ENCODE data around the gene SHROOM3. TPM values are rescaled to one million over a fixed set of nuclear protein-coding genes. Genes with fewer than 3 reads are reported as not detected.

SHROOM3 gene
- total and polyA plus RNA-seq, 2 of the 13 experiments (the other 11 are each of a cell fraction or from before 2014, with no cell fraction given): 0.01 TPM; not detected in 1

- WGBS (ENCODE audit: low lambda C conversion rate): 35% methylated on average over 4 of the region's 4 CpGs
- Histone ChIP-seq H3K36me3 (replicated peaks in 1 of 2; ENCODE audit: control insufficient read depth in 1 of 2, insufficient read depth in 2 of 2, low read length in 2 of 2) (no peaks in the 10 kb centered on the region), H3K4me3 (replicated peaks in 1 of 3; ENCODE audit: insufficient read depth in 1 of 3, low read depth in 2 of 3, low read length in 3 of 3) (no peak overlapping the region), H4K20me1 (ENCODE audit: insufficient read depth, low read length) (no peaks in the 10 kb centered on the region), H3K79me2 (ENCODE audit: insufficient read depth, low read length) (no peaks in the 10 kb centered on the region), H2AFZ (ENCODE audit: low read length) (no peak overlapping the region), H3K27ac (ENCODE audit: extremely low read length, insufficient read depth, low read length) (no peak overlapping the region), H3K4me2 (ENCODE audit: low read depth, low read length) (no peak overlapping the region), H3K9me3 (ENCODE audit: low read length) (no peaks in the 10 kb centered on the region), H3K27me3 (ENCODE audit: control insufficient read depth in 1 of 2, insufficient read depth in 2 of 2, low read length in 2 of 2) (0 out of 5 replicates have a peak, but pooled peaks cover 0 to 2% of the 10 kb centered on the region in 2 experiments), H3K4me1 (ENCODE audit: insufficient read depth, low read length) (no peaks in the 10 kb centered on the region), H3K9ac (ENCODE audit: insufficient read depth, low read depth, low read length) (no peak overlapping the region)
- intact Hi-C loops (cut with micrococcal nuclease; ENCODE audit: unreplicated experiment) (no loop called here), in situ Hi-C loops (cut with HindIII; ENCODE audit: extremely low pct_ligation_motif_present, low pct_unique_long_range_greater_than_20kb) (no loop called here)
- ChIA-PET CTCF (ENCODE audit: low intra/inter-chr PET ratio, low total read pairs) (no interaction called here), POLR2A (no interaction called here)
- BruUV-seq (replicated peaks): no TSS peak
- FAIRE-seq: no peak
- no peak for TF ChIP-seq USF2 (IDR thresholded peaks at IDR 0.05; ENCODE audit: low read depth, low read length)
- TF ChIP-seq USF2 (CRISPR knock-in tag; IDR thresholded peaks at IDR 0.05; ENCODE audit: borderline replicate concordance): no peak
- ATAC-seq: no peak
- DNase-seq (ENCODE audit: low spot score): no peak
Observed at GRCh38 chr4:76716020-76716419, 281.0 kb downstream of the SHROOM3 start.

GRCh38 chr4:76716658-76717057, 281.6 kb downstream of the SHROOM3 start:
- 0 out of 5 replicates have a peak, but pooled peaks cover 0 to 2% of the 10 kb centered on the region in 2 experiments for H3K27me3 ChIP-seq (ENCODE audit: control insufficient read depth in 1 of 2, insufficient read depth in 2 of 2, low read length in 2 of 2)
- CTCF ChIA-PET (ENCODE audit: low intra/inter-chr PET ratio, low total read pairs): no interaction called here
- H3K4me3 ChIP-seq (replicated peaks in 1 of 3; ENCODE audit: insufficient read depth in 1 of 3, low read depth in 2 of 3, low read length in 3 of 3): no peak overlapping the region
- DNase-seq (ENCODE audit: low spot score): no peak
- in situ Hi-C loops (cut with HindIII; ENCODE audit: extremely low pct_ligation_motif_present, low pct_unique_long_range_greater_than_20kb): no loop called here
- 3% methylated on average over 2 of the region's 2 CpGs for WGBS (ENCODE audit: low lambda C conversion rate)
- no TSS peak for BruUV-seq (replicated peaks)
- H3K4me2 ChIP-seq (ENCODE audit: low read depth, low read length): no peak overlapping the region
- H3K27ac ChIP-seq (ENCODE audit: extremely low read length, insufficient read depth, low read length): no peak overlapping the region
- H3K9me3 ChIP-seq (ENCODE audit: low read length): no peaks in the 10 kb centered on the region
- no peak for ATAC-seq
- H2AFZ ChIP-seq (ENCODE audit: low read length): no peak overlapping the region
- no peak for FAIRE-seq
- H4K20me1 ChIP-seq (ENCODE audit: insufficient read depth, low read length): no peaks in the 10 kb centered on the region
- intact Hi-C loops (cut with micrococcal nuclease; ENCODE audit: unreplicated experiment): no loop called here
- no peak overlapping the region for H3K9ac ChIP-seq (ENCODE audit: insufficient read depth, low read depth, low read length)
- H3K36me3 ChIP-seq (replicated peaks in 1 of 2; ENCODE audit: control insufficient read depth in 1 of 2, insufficient read depth in 2 of 2, low read length in 2 of 2): no peaks in the 10 kb centered on the region
- no peaks in the 10 kb centered on the region for H3K4me1 ChIP-seq (ENCODE audit: insufficient read depth, low read length)
- POLR2A ChIA-PET: no interaction called here
- no peaks in the 10 kb centered on the region for H3K79me2 ChIP-seq (ENCODE audit: insufficient read depth, low read length)
- TF ChIP-seq RFX3 (CRISPR knock-in tag; IDR thresholded peaks at IDR 0.05) (no peak), SRY (CRISPR knock-in tag; IDR thresholded peaks at IDR 0.05) (no peak), RBM22 (optimal IDR thresholded peaks at IDR 0.05; ENCODE audit: low read length) (no peak), REST (IDR thresholded peaks at IDR 0.05; ENCODE audit: borderline replicate concordance in 1 of 2, low read depth in 1 of 2, low read length in 2 of 2) (no peak), ZNF160 (CRISPR knock-in tag; IDR thresholded peaks at IDR 0.05) (no peak), CREM (IDR thresholded peaks at IDR 0.05) (no peak), CREM (CRISPR knock-in tag; IDR thresholded peaks at IDR 0.05) (no peak), ATF1 (CRISPR knock-in tag; IDR thresholded peaks at IDR 0.05) (no peak), ZNF558 (CRISPR knock-in tag; IDR thresholded peaks at IDR 0.05; ENCODE audit: borderline replicate concordance) (no peak), KLF11 (CRISPR knock-in tag; IDR thresholded peaks at IDR 0.05) (no peak), PBX3 (CRISPR knock-in tag; IDR thresholded peaks at IDR 0.05; ENCODE audit: borderline replicate concordance) (no peak)

Measured in HepG2 (cell line).